Measurements from ENCODE around the gene ANKRD50.

ANKRD50 gene

DNA sequence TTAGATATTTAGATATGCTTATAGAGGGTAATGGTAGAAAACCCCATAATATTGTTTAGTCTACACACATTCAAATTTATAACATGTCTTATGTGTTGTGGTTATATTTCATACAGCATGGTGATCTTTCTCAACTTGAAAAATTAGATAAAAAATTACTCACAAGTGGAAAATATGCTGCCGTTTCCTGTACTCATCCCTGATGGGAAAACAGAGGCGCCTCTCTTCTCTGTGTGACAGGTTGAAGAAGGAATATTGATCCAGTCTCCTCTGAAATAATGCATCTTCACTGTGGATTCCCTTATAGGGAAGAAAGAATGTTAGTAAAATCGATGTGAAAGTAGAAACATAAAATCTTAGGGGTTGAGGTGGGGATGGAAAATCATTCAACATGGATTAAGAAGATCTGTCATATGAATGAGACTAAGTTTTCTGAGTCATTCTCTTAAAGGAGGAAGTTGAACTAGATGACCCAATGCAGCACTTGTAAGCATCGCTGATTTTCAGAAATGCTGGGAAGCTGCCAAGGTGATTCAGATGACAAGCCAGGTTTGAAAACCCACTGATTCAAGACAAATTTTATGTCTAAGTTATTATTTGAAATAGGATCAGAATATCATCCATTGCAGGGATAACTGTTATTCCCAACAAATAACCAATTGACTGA is 70.7 kb downstream of the ANKRD50 start:
- Histone ChIP-seq H3K79me2 (ENCODE audit: control insufficient read depth, low read length) (no peaks in the 10 kb centered on the region), H3K36me3 (ENCODE audit: control insufficient read depth, low read length) (no peaks in the 10 kb centered on the region), H3F3A (ENCODE audit: control insufficient read depth, insufficient read depth) (no peaks in the 10 kb centered on the region), H3K27ac (ENCODE audit: low read depth, low read length) (no peak overlapping the region), H3K4me3 (ENCODE audit: low read length) (no peak overlapping the region), H4K20me1 (ENCODE audit: control insufficient read depth, insufficient read depth, low read depth, low read length) (no peaks in the 10 kb centered on the region), H3K27me3 (ENCODE audit: control insufficient read depth, low read length) (no peaks in the 10 kb centered on the region), H3K9me3 (ENCODE audit: control insufficient read depth, insufficient read depth, low read length) (no peaks in the 10 kb centered on the region), H3K4me2 (ENCODE audit: low read length) (no peak overlapping the region), H3K4me1 (ENCODE audit: control insufficient read depth, low read length) (no peaks in the 10 kb centered on the region), H3K9me2 (replicated peaks; ENCODE audit: control insufficient read depth, low read length) (no peaks in the 10 kb centered on the region)
- TF ChIP-seq, protein P1, sequence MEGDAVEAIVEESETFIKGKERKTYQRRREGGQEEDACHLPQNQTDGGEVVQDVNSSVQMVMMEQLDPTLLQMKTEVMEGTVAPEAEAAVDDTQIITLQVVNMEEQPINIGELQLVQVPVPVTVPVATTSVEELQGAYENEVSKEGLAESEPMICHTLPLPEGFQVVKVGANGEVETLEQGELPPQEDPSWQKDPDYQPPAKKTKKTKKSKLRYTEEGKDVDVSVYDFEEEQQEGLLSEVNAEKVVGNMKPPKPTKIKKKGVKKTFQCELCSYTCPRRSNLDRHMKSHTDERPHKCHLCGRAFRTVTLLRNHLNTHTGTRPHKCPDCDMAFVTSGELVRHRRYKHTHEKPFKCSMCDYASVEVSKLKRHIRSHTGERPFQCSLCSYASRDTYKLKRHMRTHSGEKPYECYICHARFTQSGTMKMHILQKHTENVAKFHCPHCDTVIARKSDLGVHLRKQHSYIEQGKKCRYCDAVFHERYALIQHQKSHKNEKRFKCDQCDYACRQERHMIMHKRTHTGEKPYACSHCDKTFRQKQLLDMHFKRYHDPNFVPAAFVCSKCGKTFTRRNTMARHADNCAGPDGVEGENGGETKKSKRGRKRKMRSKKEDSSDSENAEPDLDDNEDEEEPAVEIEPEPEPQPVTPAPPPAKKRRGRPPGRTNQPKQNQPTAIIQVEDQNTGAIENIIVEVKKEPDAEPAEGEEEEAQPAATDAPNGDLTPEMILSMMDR (IDR thresholded peaks at IDR 0.05; ENCODE audit: low read depth, low read length, poor library complexity, severe bottlenecking) = no peak
- TF ChIP-seq EZH2phosphoT487 (IDR thresholded peaks at IDR 0.05; ENCODE audit: borderline replicate concordance, low read length) = no peak

DNA sequence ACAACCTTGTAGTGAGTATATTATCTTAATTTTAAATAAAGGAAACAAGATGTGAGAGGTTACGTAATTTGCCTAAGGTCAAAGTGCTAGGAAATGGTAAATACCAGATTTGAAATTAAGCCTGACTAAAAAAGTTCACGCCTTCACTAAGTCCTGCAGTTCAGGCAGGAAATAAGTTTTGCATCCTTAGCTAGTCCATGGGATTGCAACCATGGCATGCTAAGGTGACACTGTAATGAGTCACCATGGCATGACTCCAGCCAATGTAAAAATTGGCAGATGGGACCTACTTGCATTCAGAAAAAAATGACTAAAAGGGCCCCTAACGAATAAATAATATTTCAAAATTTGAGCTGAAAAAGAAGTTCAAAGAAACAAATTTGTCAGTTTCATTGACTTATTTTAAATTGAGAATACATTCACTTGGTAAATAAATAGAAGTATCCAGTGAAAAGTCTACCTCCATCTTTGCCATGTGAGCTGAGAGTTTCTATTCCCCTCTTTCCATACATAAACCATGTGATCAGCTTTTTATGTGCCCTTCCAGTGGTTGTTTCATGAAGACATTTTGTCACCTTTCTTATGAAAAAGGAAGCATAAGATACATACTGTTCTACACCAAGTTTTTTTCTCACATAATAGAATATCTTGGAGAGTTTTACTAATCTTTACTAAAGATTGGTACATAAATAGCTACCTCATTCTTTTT is 72.4 kb downstream of the ANKRD50 start:
- Histone ChIP-seq H3K4me2 (ENCODE audit: low read length) (no peak overlapping the region), H3K9me3 (ENCODE audit: control insufficient read depth, insufficient read depth, low read length) (no peaks in the 10 kb centered on the region), H3K36me3 (ENCODE audit: control insufficient read depth, low read length) (no peaks in the 10 kb centered on the region)

DNA sequence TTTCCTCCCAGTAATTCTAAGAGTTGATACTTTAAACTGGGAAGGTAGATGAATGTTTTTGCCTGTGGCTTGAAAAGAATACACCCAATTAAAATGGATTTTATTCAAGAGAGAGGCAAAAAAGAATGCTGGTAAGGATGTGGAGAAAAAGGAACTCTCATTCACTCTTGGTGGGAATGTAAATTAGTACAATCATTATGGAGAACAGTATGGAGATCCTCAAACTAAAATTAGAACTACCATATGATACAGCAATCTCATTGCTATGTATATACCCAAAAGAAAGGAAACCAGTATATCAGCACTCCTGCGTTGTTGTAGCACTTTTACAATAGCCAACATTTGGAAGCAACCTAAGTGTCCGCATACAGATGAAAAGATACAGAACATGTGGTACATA is 75.2 kb downstream of the ANKRD50 start:
- Histone ChIP-seq H3K9me2 (replicated peaks; ENCODE audit: control insufficient read depth, low read length) (no peaks in the 10 kb centered on the region), H3K4me1 (ENCODE audit: control insufficient read depth, low read length) (no peaks in the 10 kb centered on the region), H4K20me1 (ENCODE audit: control insufficient read depth, insufficient read depth, low read depth, low read length) (no peaks in the 10 kb centered on the region), H3K4me2 (ENCODE audit: low read length) (no peak overlapping the region), H3K4me3 (ENCODE audit: low read length) (no peak overlapping the region), H3K79me2 (ENCODE audit: control insufficient read depth, low read length) (no peaks in the 10 kb centered on the region), H3F3A (ENCODE audit: control insufficient read depth, insufficient read depth) (no peaks in the 10 kb centered on the region), H3K27me3 (ENCODE audit: control insufficient read depth, low read length) (no peaks in the 10 kb centered on the region), H3K27ac (ENCODE audit: low read depth, low read length) (no peak overlapping the region), H3K9me3 (ENCODE audit: control insufficient read depth, insufficient read depth, low read length) (no peaks in the 10 kb centered on the region), H3K36me3 (ENCODE audit: control insufficient read depth, low read length) (no peaks in the 10 kb centered on the region)
- TF ChIP-seq, protein P1 (IDR thresholded peaks at IDR 0.05; ENCODE audit: low read depth, low read length, poor library complexity, severe bottlenecking) = no peak
- no peak for TF ChIP-seq EZH2phosphoT487 (IDR thresholded peaks at IDR 0.05; ENCODE audit: borderline replicate concordance, low read length)

More for the DNA sequence above, 72.4 kb downstream of the ANKRD50 start:
- H3K79me2 ChIP-seq (ENCODE audit: control insufficient read depth, low read length) = no peaks in the 10 kb centered on the region
- H3K27me3 ChIP-seq (ENCODE audit: control insufficient read depth, low read length) = no peaks in the 10 kb centered on the region
- no peaks in the 10 kb centered on the region for H3F3A ChIP-seq (ENCODE audit: control insufficient read depth, insufficient read depth)
- H4K20me1 ChIP-seq (ENCODE audit: control insufficient read depth, insufficient read depth, low read depth, low read length) = no peaks in the 10 kb centered on the region
- no peak overlapping the region for H3K27ac ChIP-seq (ENCODE audit: low read depth, low read length)
- TF ChIP-seq, protein P1 (IDR thresholded peaks at IDR 0.05; ENCODE audit: low read depth, low read length, poor library complexity, severe bottlenecking) = no peak
- TF ChIP-seq EZH2phosphoT487 (IDR thresholded peaks at IDR 0.05; ENCODE audit: borderline replicate concordance, low read length) = no peak
- H3K4me3 ChIP-seq (ENCODE audit: low read length) = no peak overlapping the region
- no peaks in the 10 kb centered on the region for H3K4me1 ChIP-seq (ENCODE audit: control insufficient read depth, low read length)
- no peaks in the 10 kb centered on the region for H3K9me2 ChIP-seq (replicated peaks; ENCODE audit: control insufficient read depth, low read length)
